ENCODE measurements around the gene ABCG8.

- no peak for TF ChIP-seq CTCF (IDR thresholded peaks at IDR 0.05; ENCODE audit: poor library complexity)
- TF ChIP-seq EZH2 (IDR thresholded peaks at IDR 0.05; ENCODE audit: borderline replicate concordance), result no peak
Observed at GRCh38 chr2:43851011-43851980, 12.5 kb downstream of the ABCG8 start.

Data from hepatocyte (in vitro differentiated cells).